KOPT-K1 (cell line): ENCODE data around the gene DAPK2.
A peak's percentile ranks its signal among the peaks of the same experiment; 100 is the strongest.

Experiments
- H3K27ac ChIP-seq: fragments of 200-600 bp; sonication (generic); 2 replicates; pipeline ENCODE4 v1.5.1; 2016; ENCODE audit warnings: antibody characterized with exemption, mild to moderate bottlenecking, low read depth, low read length; ENCODE audit not compliant: poor library complexity, severe bottlenecking
- H3K36me3 ChIP-seq: fragments of 200-600 bp; sonication (generic); 2 replicates; pipeline ENCODE4 v1.5.1; 2017; ENCODE audit warnings: antibody characterized with exemption, mild to moderate bottlenecking, low read length, moderate library complexity; ENCODE audit not compliant: insufficient read depth
- H3K9me3 ChIP-seq: fragments of 200-600 bp; sonication (generic); 2 replicates; pipeline ENCODE4 v1.5.1; 2017; ENCODE audit warnings: antibody characterized with exemption, low read length, mild to moderate bottlenecking; ENCODE audit not compliant: insufficient read depth, poor library complexity, severe bottlenecking

Gene DAPK2

GRCh38 chr15:63892794-63893441 is 153.4 kb downstream of the DAPK2 start:
- Histone ChIP-seq H3K9me3 (no peaks in the 10 kb centered on the region), H3K36me3 (no peaks in the 10 kb centered on the region), H3K27ac (peak overlapping the region; percentile 58)

GRCh38 chr15:63891768-63892133 is 154.5 kb downstream of the DAPK2 start:
- Histone ChIP-seq H3K36me3 (no peaks in the 10 kb centered on the region), H3K27ac (peak overlapping the region; percentile 58), H3K9me3 (no peaks in the 10 kb centered on the region)

GRCh38 chr15:63891079-63891767 is 155.1 kb downstream of the DAPK2 start:
- Histone ChIP-seq H3K27ac (peak overlapping the region; percentile 58), H3K9me3 (no peaks in the 10 kb centered on the region), H3K36me3 (no peaks in the 10 kb centered on the region)

GRCh38 chr15:63890617-63891016 is 155.7 kb downstream of the DAPK2 start:
- no peak overlapping the region for H3K27ac ChIP-seq
- H3K9me3 ChIP-seq: no peaks in the 10 kb centered on the region
- H3K36me3 ChIP-seq: no peaks in the 10 kb centered on the region

GRCh38 chr15:63889831-63890230 is 156.5 kb downstream of the DAPK2 start:
- Histone ChIP-seq H3K27ac (no peak overlapping the region), H3K36me3 (no peaks in the 10 kb centered on the region), H3K9me3 (no peaks in the 10 kb centered on the region)

GRCh38 chr15:63888823-63889222 is 157.5 kb downstream of the DAPK2 start:
- Histone ChIP-seq H3K36me3 (no peaks in the 10 kb centered on the region), H3K9me3 (no peaks in the 10 kb centered on the region), H3K27ac (no peak overlapping the region)

- H3K9me3 ChIP-seq: no peaks in the 10 kb centered on the region
- H3K27ac ChIP-seq: no peak overlapping the region
- no peaks in the 10 kb centered on the region for H3K36me3 ChIP-seq
These were observed 158.1 kb downstream of the DAPK2 start for GRCh38 chr15:63888146-63888545.

- Histone ChIP-seq H3K9me3 (no peaks in the 10 kb centered on the region), H3K36me3 (no peaks in the 10 kb centered on the region), H3K27ac (no peak overlapping the region)
These were observed 158.7 kb downstream of the DAPK2 start for GRCh38 chr15:63887630-63888029.

- no peaks in the 10 kb centered on the region for H3K36me3 ChIP-seq
- no peaks in the 10 kb centered on the region for H3K9me3 ChIP-seq
- no peak overlapping the region for H3K27ac ChIP-seq
These were observed 161.3 kb downstream of the DAPK2 start for GRCh38 chr15:63884953-63885352.

- Histone ChIP-seq H3K9me3 (no peaks in the 10 kb centered on the region), H3K27ac (no peak overlapping the region), H3K36me3 (no peaks in the 10 kb centered on the region)
These were observed 164.9 kb downstream of the DAPK2 start for GRCh38 chr15:63881431-63881830.

GRCh38 chr15:63880744-63881143 is 165.5 kb downstream of the DAPK2 start:
- Histone ChIP-seq H3K36me3 (no peaks in the 10 kb centered on the region), H3K27ac (no peak overlapping the region), H3K9me3 (no peaks in the 10 kb centered on the region)

- H3K27ac ChIP-seq: no peak overlapping the region
- no peaks in the 10 kb centered on the region for H3K9me3 ChIP-seq
- no peaks in the 10 kb centered on the region for H3K36me3 ChIP-seq
These were observed 166.3 kb downstream of the DAPK2 start for GRCh38 chr15:63879995-63880394.

- Histone ChIP-seq H3K9me3 (no peaks in the 10 kb centered on the region), H3K27ac (no peak overlapping the region), H3K36me3 (no peaks in the 10 kb centered on the region)
These were observed 167.1 kb downstream of the DAPK2 start for GRCh38 chr15:63879211-63879610.

GRCh38 chr15:63877713-63878271 is 168.5 kb downstream of the DAPK2 start:
- Histone ChIP-seq H3K9me3 (no peaks in the 10 kb centered on the region), H3K36me3 (no peaks in the 10 kb centered on the region), H3K27ac (no peak overlapping the region)

- Histone ChIP-seq H3K9me3 (no peaks in the 10 kb centered on the region), H3K36me3 (no peaks in the 10 kb centered on the region), H3K27ac (no peak overlapping the region)
These were observed 170.1 kb downstream of the DAPK2 start for GRCh38 chr15:63876085-63876662.
